Measurements from ENCODE around the gene HLA-DQB2.
"Not testable (repeated sequence)": the region's sequence is repeated elsewhere in the genome, so short reads cannot be mapped to it uniquely, and the experiment has no call there.

The HLA-DQB2 gene

DNA sequence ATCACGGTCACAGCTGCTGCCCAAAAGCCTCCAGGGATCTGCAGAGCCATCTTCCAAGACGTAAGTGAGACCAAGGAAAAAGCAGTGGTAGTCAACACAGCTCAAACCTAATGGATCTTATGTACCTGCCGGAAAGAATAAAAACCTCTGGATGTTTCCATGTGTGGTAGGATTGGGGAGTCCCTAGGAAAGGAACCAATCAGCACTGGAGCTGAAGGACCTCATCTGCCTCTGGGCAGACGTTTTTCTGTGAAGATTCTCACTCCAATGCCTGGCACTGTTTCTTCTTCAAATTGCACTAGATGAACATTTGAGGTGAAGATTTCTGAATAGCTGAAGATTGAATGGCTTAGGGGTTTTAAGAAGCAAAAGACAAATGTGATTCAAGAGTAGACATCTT is at the start of gene HLA-DQB2:
TSS of gene HLA-DQB2 (minus strand) at position 112 of the 400 bp plus-strand sequence. CDS start at position 50, 62 bp downstream.
- DNase-seq (ENCODE audit: low read depth) = no peak

DNA sequence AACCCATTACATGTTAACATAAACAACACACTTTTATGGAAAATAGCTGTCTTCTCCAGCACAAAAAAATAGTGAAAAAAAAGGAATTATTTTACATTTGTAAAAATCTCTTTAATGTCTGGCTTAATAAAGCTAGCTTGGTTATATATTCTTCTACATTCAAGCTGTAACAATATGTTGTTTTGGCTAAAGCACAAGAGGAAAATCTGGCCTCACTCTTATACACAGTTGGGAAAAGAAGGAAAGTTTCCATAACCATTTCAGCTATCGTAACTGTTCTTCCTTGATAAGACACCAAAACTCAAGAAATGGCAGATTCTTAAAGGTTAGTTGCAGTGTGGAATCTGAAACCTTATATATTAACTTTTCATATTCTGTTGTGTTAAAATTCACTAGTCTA is 45.8 kb upstream of the HLA-DQB2 start:
- DNase-seq (ENCODE audit: low read depth) = no peak

DNA sequence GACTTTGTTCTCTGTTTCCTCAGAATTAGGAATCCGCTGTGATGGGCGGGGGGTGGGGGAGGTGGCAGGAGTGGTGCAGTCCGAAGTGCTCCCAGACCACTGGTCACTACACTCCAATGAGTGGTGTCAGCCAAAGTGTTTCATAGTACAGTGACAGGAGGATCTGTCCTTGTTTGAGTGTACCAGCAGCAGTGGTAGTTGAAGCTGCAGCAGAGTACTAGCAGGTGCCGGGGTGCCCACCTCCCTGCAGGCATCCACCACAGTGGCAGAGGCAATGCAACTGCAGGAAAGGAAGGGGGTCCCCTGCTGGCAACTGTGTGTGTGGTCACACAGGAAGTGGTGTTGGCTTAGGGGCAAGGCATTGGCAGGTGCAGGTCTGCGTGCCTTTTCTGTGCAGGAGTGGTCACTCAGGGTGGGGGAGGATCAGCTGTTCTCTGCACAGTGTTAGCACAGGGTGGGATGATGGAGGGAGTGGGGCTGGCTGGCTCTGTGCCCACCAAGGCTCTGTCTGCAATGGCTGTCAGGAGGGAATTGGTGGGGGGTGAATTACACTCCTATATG is 43.8 kb upstream of the HLA-DQB2 start:
- no peak for DNase-seq (ENCODE audit: low read depth)

DNA sequence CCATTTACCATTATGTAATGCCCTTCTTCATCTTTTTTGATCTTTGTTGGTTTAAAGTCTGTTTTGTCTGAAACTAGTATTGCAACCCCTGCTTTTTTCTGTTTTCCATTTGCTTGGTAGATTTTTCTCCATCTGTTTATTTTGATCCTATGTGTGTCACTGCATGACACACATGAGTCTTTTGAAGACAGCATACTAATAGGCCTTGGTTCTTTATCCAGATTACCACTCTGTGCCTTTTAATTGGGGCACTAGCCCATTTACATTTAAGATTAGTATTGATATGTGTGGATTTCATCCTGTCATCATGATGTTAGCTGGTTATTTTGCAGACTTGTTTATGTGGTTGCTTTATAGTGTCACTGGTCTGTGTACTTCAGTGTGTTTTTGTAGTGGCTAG is 42.1 kb upstream of the HLA-DQB2 start:
- not testable (repeated sequence) for DNase-seq (ENCODE audit: low read depth)

DNA sequence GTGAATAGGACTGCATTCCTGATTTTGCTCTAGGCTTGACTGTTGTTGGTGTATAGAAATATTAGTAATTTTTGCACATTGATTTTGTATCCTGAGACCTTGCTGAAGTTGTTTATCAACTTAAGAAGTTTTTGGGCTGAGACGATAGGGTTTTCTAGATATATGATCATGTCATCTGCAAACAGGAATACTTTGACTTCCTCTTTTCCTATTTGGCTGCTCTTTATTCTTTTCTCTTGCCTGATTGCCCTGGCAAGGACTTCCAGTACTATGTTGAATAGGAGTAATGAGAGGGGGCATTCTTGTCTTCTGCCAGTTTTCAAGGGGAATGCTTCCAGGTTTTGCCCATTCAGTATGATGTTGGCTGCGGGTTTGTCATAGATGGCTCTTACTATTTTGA is 40.1 kb upstream of the HLA-DQB2 start:
- no peak for DNase-seq (ENCODE audit: low read depth)

DNA sequence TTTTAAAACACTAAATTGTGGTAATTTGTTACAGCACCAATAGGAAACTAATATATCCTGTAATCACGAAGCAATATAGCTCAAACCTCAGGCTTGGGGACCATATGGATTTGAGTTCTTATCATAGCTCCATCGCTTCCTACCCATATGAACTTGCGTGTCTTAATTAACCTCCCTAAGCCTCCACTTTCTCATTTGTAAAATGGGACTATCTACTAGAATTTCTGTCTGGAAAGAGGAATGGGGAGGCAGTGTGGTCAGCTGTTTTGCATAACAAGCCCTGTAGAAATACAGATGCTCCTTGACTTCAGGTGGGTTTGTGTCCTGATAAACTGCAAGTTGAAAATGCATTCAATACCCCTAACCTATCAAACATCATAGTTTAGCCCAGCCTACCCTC is 36.4 kb upstream of the HLA-DQB2 start:
- no peak for DNase-seq (ENCODE audit: low read depth)

DNA sequence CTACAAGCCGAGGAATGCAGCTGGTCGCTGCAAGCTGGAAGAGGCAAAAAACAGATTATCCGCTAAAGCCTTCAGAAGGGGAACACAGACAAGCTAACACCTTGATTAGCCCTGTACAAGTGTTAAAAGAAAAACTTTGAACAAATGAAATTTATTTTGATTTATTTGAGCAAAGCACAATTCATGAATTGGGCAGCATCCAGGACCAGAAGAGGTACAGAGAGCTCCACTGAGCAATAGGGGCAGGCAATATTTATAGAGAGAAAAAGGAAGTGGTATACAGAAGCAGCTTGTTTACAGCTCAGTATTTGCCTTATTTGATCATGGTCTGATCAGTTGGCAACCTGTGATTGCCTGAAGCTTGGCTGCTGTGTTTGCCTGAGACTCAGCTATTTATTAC is 35.8 kb upstream of the HLA-DQB2 start:
- no peak for DNase-seq (ENCODE audit: low read depth)

- DNase-seq (ENCODE audit: low read depth) = peak; percentile 79
These were observed 33.8 kb upstream of the HLA-DQB2 start for GRCh38 chr6:32796848-32797776.

GRCh38 chr6:32794510-32794909 is 31.2 kb upstream of the HLA-DQB2 start:
- DNase-seq (ENCODE audit: low read depth) = no peak

- no peak for DNase-seq (ENCODE audit: low read depth)
These were observed 29.6 kb upstream of the HLA-DQB2 start for GRCh38 chr6:32792901-32793435.

- no peak for DNase-seq (ENCODE audit: low read depth)
These were observed 27.0 kb upstream of the HLA-DQB2 start for GRCh38 chr6:32790306-32790705.

DNA sequence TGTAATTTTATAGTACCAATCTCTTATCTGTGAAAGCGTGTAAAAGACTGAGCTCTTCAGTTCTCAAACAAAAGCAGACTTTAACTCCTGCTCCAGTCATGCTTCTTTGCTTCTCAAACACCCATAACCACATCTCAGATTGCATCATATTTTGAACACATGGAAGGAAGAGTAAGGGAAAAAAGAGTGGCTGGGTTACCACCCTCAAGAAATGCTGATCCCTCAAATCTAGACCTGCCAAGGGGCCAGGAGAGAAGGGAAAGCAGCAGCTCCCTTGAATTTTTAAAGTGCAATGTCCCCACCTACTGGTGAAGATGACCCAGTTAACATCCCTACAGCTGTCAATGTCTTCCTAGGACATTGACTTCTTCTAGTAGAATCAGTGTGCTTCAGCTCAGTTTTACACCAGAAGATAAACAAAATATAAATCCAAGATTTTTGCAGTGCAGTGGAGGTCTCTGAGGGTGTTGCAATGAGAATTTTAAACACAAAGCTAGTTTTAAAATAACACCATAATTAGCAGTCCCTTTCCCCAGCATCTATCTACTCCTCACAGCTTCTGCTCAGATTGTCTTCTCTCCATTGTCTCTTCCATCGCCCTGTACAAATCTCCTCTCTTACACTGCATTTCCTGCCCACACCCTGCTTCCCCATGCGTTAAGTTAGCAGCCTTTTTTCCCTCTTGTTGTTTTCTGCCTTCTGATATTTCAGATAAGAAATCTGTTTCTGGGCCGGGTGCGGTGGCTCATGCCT is 22.6 kb upstream of the HLA-DQB2 start:
- no peak for DNase-seq (ENCODE audit: low read depth)

DNA sequence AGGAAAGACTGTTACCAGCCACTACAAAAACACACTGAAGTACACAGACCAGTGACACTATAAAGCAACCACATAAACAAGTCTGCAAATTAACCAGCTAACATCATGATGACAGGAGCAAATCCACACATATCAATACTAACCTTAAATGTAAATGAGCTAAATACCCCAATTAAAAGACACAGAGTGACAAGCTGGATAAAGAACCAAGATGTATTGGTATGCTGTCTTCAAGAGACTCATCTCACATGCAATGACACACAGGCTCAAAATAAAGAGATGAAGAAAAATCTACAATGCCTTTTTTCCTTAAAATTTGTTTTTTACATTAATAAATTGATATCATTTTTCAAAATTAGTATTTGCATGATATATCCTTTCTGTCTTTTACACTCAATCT is 19.6 kb upstream of the HLA-DQB2 start:
- DNase-seq (ENCODE audit: low read depth) = not testable (repeated sequence)

DNA sequence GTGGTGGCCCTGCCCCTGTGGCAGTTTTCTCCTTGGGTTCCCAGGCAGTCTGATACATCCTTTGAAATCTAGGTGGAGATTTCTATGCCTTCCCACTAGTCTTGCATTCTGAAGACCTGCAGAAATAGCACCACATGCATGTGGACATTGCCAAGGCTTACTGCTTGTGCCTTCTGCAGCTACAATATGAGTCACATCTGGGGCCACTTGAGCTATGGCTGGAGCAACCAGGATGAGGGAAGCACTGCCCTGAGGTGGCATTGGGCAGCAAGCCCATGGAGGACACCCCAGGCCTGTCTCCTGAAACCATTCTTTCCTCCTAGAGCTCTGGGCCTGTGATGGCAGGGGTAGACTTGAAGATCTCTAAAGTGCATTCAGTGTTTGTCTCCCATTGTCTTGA is 15.7 kb upstream of the HLA-DQB2 start:
- no peak for DNase-seq (ENCODE audit: low read depth)

GRCh38 chr6:32775071-32775470 is 11.7 kb upstream of the HLA-DQB2 start:
- no peak for DNase-seq (ENCODE audit: low read depth)

- DNase-seq (ENCODE audit: low read depth) = no peak
These were observed 11.1 kb upstream of the HLA-DQB2 start for GRCh38 chr6:32774426-32774825.

DNA sequence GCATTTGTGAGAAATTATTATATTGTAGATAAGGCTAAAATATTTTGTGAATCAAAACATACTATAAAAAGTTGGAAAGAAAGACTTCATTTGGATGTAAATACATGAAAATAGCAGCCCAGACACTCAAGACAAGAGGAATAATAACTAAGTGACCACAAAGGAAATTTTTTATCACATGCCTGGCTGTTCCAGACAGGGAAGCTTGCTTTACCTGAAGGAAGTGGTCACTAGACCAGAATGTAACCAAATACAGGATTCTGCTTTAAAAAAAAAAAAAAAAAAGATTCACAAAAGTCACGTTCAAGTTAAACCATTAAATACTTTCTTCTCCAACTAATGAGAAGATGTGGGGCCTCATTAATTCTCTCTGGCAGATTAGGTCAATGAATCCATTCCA is 9.3 kb upstream of the HLA-DQB2 start:
- no peak for DNase-seq (ENCODE audit: low read depth)

- no peak for DNase-seq (ENCODE audit: low read depth)
These were observed 716 bp upstream of the HLA-DQB2 start for GRCh38 chr6:32764048-32764447.

- no peak for DNase-seq (ENCODE audit: low read depth)
These were observed 1.8 kb downstream of the HLA-DQB2 start for GRCh38 chr6:32761548-32761947.

GRCh38 chr6:32761072-32761471 is 2.3 kb downstream of the HLA-DQB2 start:
- DNase-seq (ENCODE audit: low read depth) = no peak

GRCh38 chr6:32759669-32760068 is 3.7 kb downstream of the HLA-DQB2 start:
- no peak for DNase-seq (ENCODE audit: low read depth)

- no peak for DNase-seq (ENCODE audit: low read depth)
These were observed 10.8 kb downstream of the HLA-DQB2 start for GRCh38 chr6:32752580-32752979.

GRCh38 chr6:32745649-32746048 is 17.7 kb downstream of the HLA-DQB2 start:
- not testable (repeated sequence) for DNase-seq (ENCODE audit: low read depth)
